Lower leg skin (tissue), 4 donors: ENCODE measurements around the gene OR2F1. TPM values are rescaled to one million over a fixed set of nuclear protein-coding genes. Genes with fewer than 3 reads are reported as not detected.
"Not testable (repeated sequence)": the region's sequence is repeated elsewhere in the genome, so short reads cannot be mapped to it uniquely, and the experiment has no call there.

Experiments
- DNase-seq, 2 donors: peaks; one replicate each; pipeline ENCODE4 v3.0.0-alpha.2; 2019; ENCODE audit warnings: low spot score in 2 of 2
- H3K4me3 ChIP-seq: fragments of 200-600 bp; sonication (generic); 2 replicates; pipeline ENCODE4 v1.5.1; 2017; ENCODE audit warnings: mild to moderate bottlenecking, low read depth; ENCODE audit not compliant: poor library complexity, severe bottlenecking
- CTCF ChIP-seq, 3 donors: fragments of 450-650 bp; IDR thresholded peaks; one replicate each; pipeline ENCODE4 v1.5.1; 2016; ENCODE audit warnings: antibody characterized with exemption in 3 of 3, mild to moderate bottlenecking in 3 of 3, moderate library complexity in 2 of 3
- POLR2A ChIP-seq, 2 donors: fragments of 450-650 bp; IDR thresholded peaks; one replicate each; pipeline ENCODE4 v1.6.1; 2016 to 2017; ENCODE audit warnings: antibody characterized with exemption in 2 of 2, mild to moderate bottlenecking in 1 of 2, moderate library complexity in 1 of 2
- WGBS, 2 donors: methylation state at CpG; one replicate each; pipeline ENCODE4 v1.1.5; 2018; 5-methylcytosine and 5-hydroxymethylcytosine counted together
- intact Hi-C: fragments of 100-400 bp; cut with DNase I; formaldehyde crosslinking; loops from one replicate; pipeline ENCODE4 v1.15.0; 2023; ENCODE audit warnings: low total_unique reads
- total RNA-seq, 4 donors: library from RNA; depleted of rRNA; stranded (reverse); fragments of >200 nt; gene quantifications; one replicate each; pipeline ENCODE4 v1.1.0, GENCODE V29; 2016

Gene OR2F1
- total RNA-seq, 4 donors from 2014 or later: not detected

- 26 to 30% methylated on average over 1 of the region's 1 CpG for WGBS, 2 donors
- DNase-seq: no peak
- H3K4me3 ChIP-seq: no peak overlapping the region
- intact Hi-C loops: no loop called here
- TF ChIP-seq POLR2A (IDR thresholded peaks at IDR 0.05) (no peak), CTCF (IDR thresholded peaks at IDR 0.05) (no peak)
Measured at GRCh38 chr7:144006029-144006691, 51.5 kb downstream of the OR2F1 start.

GRCh38 chr7:144006692-144007042 is 52.0 kb downstream of the OR2F1 start:
- 84 to 95% methylated on average over 1 of the region's 1 CpG for WGBS, 2 donors
- intact Hi-C loops: no loop called here
- no peak for TF ChIP-seq CTCF (IDR thresholded peaks at IDR 0.05)
- TF ChIP-seq POLR2A (IDR thresholded peaks at IDR 0.05): no peak
- H3K4me3 ChIP-seq: no peak overlapping the region
- no peak for DNase-seq

GRCh38 chr7:144009361-144009760 is 54.7 kb downstream of the OR2F1 start:
- TF ChIP-seq CTCF (IDR thresholded peaks at IDR 0.05) (no peak), POLR2A (IDR thresholded peaks at IDR 0.05) (no peak)
- DNase-seq: no peak
- 69 to 83% methylated on average over 2 of the region's 2 CpGs for WGBS, 2 donors
- intact Hi-C loops: no loop called here
- no peak overlapping the region for H3K4me3 ChIP-seq

GRCh38 chr7:144010061-144010460 is 55.4 kb downstream of the OR2F1 start:
- intact Hi-C loops, H3K4me3 ChIP-seq, DNase-seq: not testable (repeated sequence)

- 69 to 85% methylated on average over 1 of the region's 1 CpG for WGBS, 2 donors
- intact Hi-C loops, DNase-seq, H3K4me3 ChIP-seq: not testable (repeated sequence)
Measured at GRCh38 chr7:144010821-144011220, 56.2 kb downstream of the OR2F1 start.

GRCh38 chr7:144011458-144012230 is 57.0 kb downstream of the OR2F1 start:
- TF ChIP-seq POLR2A (IDR thresholded peaks at IDR 0.05) (no peak), CTCF (IDR thresholded peaks at IDR 0.05) (no peak)
- intact Hi-C loops: no loop called here
- no peak for DNase-seq
- 71 to 79% methylated on average over 5 of the region's 5 CpGs for WGBS, 2 donors
- no peak overlapping the region for H3K4me3 ChIP-seq

Other genes with a start within 250 kb of the OR2F1 start
- under 1 TPM in 1 of 4 donors, not detected in 3; 0.36 TPM for gene CTAGE6, start 197.1 kb upstream of the OR2F1 start, total RNA-seq
- gene TCAF1, start 52.7 kb upstream of the OR2F1 start, total RNA-seq: 10 to 100 TPM; 23.1 to 40.9 (median 30.2) TPM
- gene OR2F2, start 19.6 kb upstream of the OR2F1 start, total RNA-seq: not detected
- gene OR6B1, start 45.5 kb downstream of the OR2F1 start, total RNA-seq: not detected
- gene OR2A5, start 94.1 kb downstream of the OR2F1 start, total RNA-seq: not detected
- not detected for gene OR2A25, start 115.0 kb downstream of the OR2F1 start, total RNA-seq
- gene OR2A12, start 131.4 kb downstream of the OR2F1 start, total RNA-seq: not detected
- gene OR2A2, start 154.7 kb downstream of the OR2F1 start, total RNA-seq: not detected
- gene OR2A14, start 168.3 kb downstream of the OR2F1 start, total RNA-seq: not detected
- 10 to 100 TPM in 2 of 4 donors, 1 to 10 TPM in 2; 4.8 to 28.2 (median 13.0) TPM for gene CTAGE4, start 228.6 kb downstream of the OR2F1 start, total RNA-seq
- 10 to 100 TPM; 16.9 to 23.4 (median 20.9) TPM for gene ARHGEF35, start 241.0 kb downstream of the OR2F1 start, total RNA-seq